NCI-H526 (cell line): ENCODE data around the gene CAPN2.
"Not testable (repeated sequence)": the region's sequence is repeated elsewhere in the genome, so short reads cannot be mapped to it uniquely, and the experiment has no call there.

Experiments
- DNase-seq, 2 experiments: peaks; one replicate each; lab custom pipeline; 2025; lab: John Stamatoyannopoulos, UW

The CAPN2 gene

GRCh38 chr1:223792046-223792445 is 79.7 kb downstream of the CAPN2 start:
- DNase-seq = no peak

- DNase-seq = no peak
These were observed 81.4 kb downstream of the CAPN2 start for GRCh38 chr1:223793716-223794115.

- no peak for DNase-seq
These were observed 82.0 kb downstream of the CAPN2 start for GRCh38 chr1:223794136-223794880.

GRCh38 chr1:223796210-223796609 is 83.9 kb downstream of the CAPN2 start:
- DNase-seq = no peak

- no peak for DNase-seq
These were observed 89.7 kb downstream of the CAPN2 start for GRCh38 chr1:223802032-223802431.

GRCh38 chr1:223802602-223803001 is 90.3 kb downstream of the CAPN2 start:
- no peak for DNase-seq

- no peak for DNase-seq
These were observed 90.9 kb downstream of the CAPN2 start for GRCh38 chr1:223803211-223803610.

GRCh38 chr1:223809905-223810304 is 97.6 kb downstream of the CAPN2 start:
- DNase-seq = not testable (repeated sequence)

GRCh38 chr1:223810586-223810985 is 98.2 kb downstream of the CAPN2 start:
- no peak for DNase-seq

GRCh38 chr1:223811634-223812101 is 99.3 kb downstream of the CAPN2 start:
- no peak for DNase-seq

GRCh38 chr1:223813645-223814044 is 101.3 kb downstream of the CAPN2 start:
- DNase-seq = no peak

- no peak for DNase-seq
These were observed 102.9 kb downstream of the CAPN2 start for GRCh38 chr1:223815020-223815853.

- DNase-seq = no peak
These were observed 103.5 kb downstream of the CAPN2 start for GRCh38 chr1:223815865-223816264.

- not testable (repeated sequence) for DNase-seq
These were observed 104.9 kb downstream of the CAPN2 start for GRCh38 chr1:223817265-223817664.

GRCh38 chr1:223819730-223820514 is 107.6 kb downstream of the CAPN2 start:
- DNase-seq = no peak

GRCh38 chr1:223820515-223820858 is 108.1 kb downstream of the CAPN2 start:
- DNase-seq = no peak

GRCh38 chr1:223820971-223821370 is 108.6 kb downstream of the CAPN2 start:
- no peak for DNase-seq

- DNase-seq = no peak
These were observed 111.9 kb downstream of the CAPN2 start for GRCh38 chr1:223824287-223824686.

GRCh38 chr1:223824712-223825111 is 112.4 kb downstream of the CAPN2 start:
- DNase-seq = no peak
